IMR-90 (cell line): ENCODE results near the gene SPATS2L. TPM values are rescaled to one million over a fixed set of nuclear protein-coding genes. Genes with fewer than 3 reads are reported as not detected.

Experiments
- ATAC-seq: fragments of 200-7000 bp; cut with Tn5 transposase; 2 replicates; pipeline ENCODE4 v1.9.1; 2020; ENCODE audit warnings: low read depth, mild to moderate bottlenecking, moderate library complexity
- BruUV-seq: library from RNA; stranded (reverse); fragments of 400-500 nt; replicated peaks from 2 replicates; lab custom pipeline; 2021; lab: Mats Ljungman, UMichigan
- CTCF ChIA-PET: fragments of 300-600 bp; formaldehyde crosslinking; extraction: SDS; loops from one replicate; lab custom pipeline; 2021; ENCODE audit warnings: antibody characterized with exemption; lab: Yijun Ruan, JAX
- POLR2A ChIA-PET: fragments of 300-600 bp; sonication (Branson Sonifier 250); formaldehyde crosslinking; loops from one replicate; lab custom pipeline; 2022; ENCODE audit warnings: antibody characterized with exemption; ENCODE audit not compliant: unreplicated experiment; lab: Charles Lee
- DNase-seq: peaks from one replicate; pipeline ENCODE4 v3.0.0; 2013
- H2AFZ ChIP-seq: replicated peaks from 2 replicates; pipeline ENCODE3; 2013; ENCODE audit warnings: low read length, mild to moderate bottlenecking; ENCODE audit not compliant: poor library complexity
- H2AK5ac ChIP-seq: 2 replicates; pipeline ENCODE4 v1.6.1; 2013; ENCODE audit warnings: low read depth, low read length, inconsistent platforms
- H2AK9ac ChIP-seq: replicated peaks from 2 replicates; pipeline ENCODE3; 2013; ENCODE audit warnings: mild to moderate bottlenecking, low read depth, low read length, moderate library complexity; ENCODE audit not compliant: poor library complexity
- H2BK120ac ChIP-seq: 2 replicates; pipeline ENCODE4 v1.6.1; 2013; ENCODE audit warnings: low read depth, low read length, inconsistent platforms
- H2BK15ac ChIP-seq: 3 replicates; pipeline ENCODE4 v1.6.1; 2013; ENCODE audit warnings: low read depth, low read length, inconsistent platforms
- H2BK20ac ChIP-seq: 2 replicates; pipeline ENCODE4 v1.6.1; 2013; ENCODE audit warnings: low read depth, mild to moderate bottlenecking, inconsistent platforms, low read length, moderate library complexity
- H2BK5ac ChIP-seq: 2 replicates; pipeline ENCODE4 v1.6.1; 2013; ENCODE audit warnings: mild to moderate bottlenecking, low read depth, low read length, inconsistent platforms; ENCODE audit not compliant: poor library complexity, severe bottlenecking
- H3K14ac ChIP-seq: replicated peaks from 2 replicates; pipeline ENCODE4 v1.6.1; 2013; ENCODE audit warnings: low read depth, low read length, inconsistent platforms
- H3K18ac ChIP-seq: 2 replicates; pipeline ENCODE4 v1.6.1; 2013; ENCODE audit warnings: low read depth, low read length, control low read depth
- H3K23ac ChIP-seq: 2 replicates; pipeline ENCODE4 v1.6.1; 2013; ENCODE audit warnings: low read depth, low read length, inconsistent platforms
- H3K27ac ChIP-seq: 2 replicates; pipeline ENCODE4 v1.5.1; 2013; ENCODE audit warnings: mild to moderate bottlenecking, control low read depth, low read length; ENCODE audit not compliant: insufficient read depth
- H3K27me3 ChIP-seq: 2 replicates; pipeline ENCODE4 v1.6.1; 2013; ENCODE audit warnings: low read length; ENCODE audit not compliant: control insufficient read depth, insufficient read depth
- H3K36me3 ChIP-seq: 2 replicates; pipeline ENCODE4 v1.6.1; 2013; ENCODE audit warnings: low read length, mixed read lengths; ENCODE audit not compliant: control insufficient read depth, insufficient read depth
- H3K4ac ChIP-seq: 2 replicates; pipeline ENCODE4 v1.6.1; 2013; ENCODE audit warnings: low read depth, low read length, inconsistent platforms
- H3K4me1 ChIP-seq: 2 replicates; pipeline ENCODE4 v1.6.1; 2013; ENCODE audit warnings: low read length, mixed read lengths; ENCODE audit not compliant: control insufficient read depth, insufficient read depth
- H3K4me2 ChIP-seq: 2 replicates; pipeline ENCODE4 v1.6.1; 2013; ENCODE audit warnings: low read depth, mild to moderate bottlenecking, control low read depth, low read length, moderate library complexity
- H3K4me3 ChIP-seq: 2 replicates; pipeline ENCODE4 v1.5.1; 2013; ENCODE audit warnings: low read depth, mild to moderate bottlenecking, control low read depth, low read length, moderate library complexity; ENCODE audit not compliant: insufficient read depth
- H3K56ac ChIP-seq: 2 replicates; pipeline ENCODE4 v1.6.1; 2013; ENCODE audit warnings: low read length, inconsistent platforms; ENCODE audit not compliant: insufficient read depth; ENCODE audit errors: extremely low read depth
- H3K79me1 ChIP-seq, 2 experiments: 2 replicates each; pipeline ENCODE4 v1.6.1; 2013; ENCODE audit warnings: low read length in 2 of 2, inconsistent platforms in 1 of 2, low read depth in 1 of 2
- H3K9ac ChIP-seq: 2 replicates; pipeline ENCODE4 v1.6.1; 2013; ENCODE audit warnings: low read depth, low read length, control low read depth
- H3K9me1 ChIP-seq: 2 replicates; pipeline ENCODE4 v1.6.1; 2013; ENCODE audit warnings: low read length, inconsistent platforms; ENCODE audit not compliant: insufficient read depth
- H3K9me3 ChIP-seq: 2 replicates; pipeline ENCODE4 v1.6.1; 2013; ENCODE audit warnings: low read length; ENCODE audit not compliant: control insufficient read depth, insufficient read depth
- H4K20me1 ChIP-seq: 2 replicates; pipeline ENCODE4 v1.6.1; 2013; ENCODE audit warnings: low read length, inconsistent platforms; ENCODE audit not compliant: insufficient read depth
- H4K5ac ChIP-seq: 2 replicates; pipeline ENCODE4 v1.6.1; 2013; ENCODE audit warnings: mild to moderate bottlenecking, low read depth, low read length, control low read depth
- H4K8ac ChIP-seq, 2 experiments: 2 replicates each; pipeline ENCODE4 v1.6.1; 2013; ENCODE audit warnings: low read depth in 2 of 2, low read length in 2 of 2, control low read depth in 1 of 2, inconsistent platforms in 1 of 2
- H4K91ac ChIP-seq: 2 replicates; pipeline ENCODE4 v1.6.1; 2013; ENCODE audit warnings: low read depth, low read length, inconsistent platforms; ENCODE audit not compliant: insufficient read depth
- BHLHE40 ChIP-seq: fragments of 150-350 bp; IDR thresholded peaks from 2 replicates; pipeline ENCODE4 v1.6.1; 2016; ENCODE audit warnings: mild to moderate bottlenecking, low read depth, low read length
- CEBPB ChIP-seq: IDR thresholded peaks from 2 replicates; pipeline ENCODE4 v1.6.1; 2012; ENCODE audit warnings: low read depth, low read length, improper control_type of control experiment
- CHD1 ChIP-seq: IDR thresholded peaks from 2 replicates; pipeline ENCODE4 v1.6.1; 2012; ENCODE audit warnings: low read depth, low read length, improper control_type of control experiment
- FOS ChIP-seq: fragments of 150-350 bp; IDR thresholded peaks from 2 replicates; pipeline ENCODE4 v1.6.1; 2016; ENCODE audit warnings: low read depth, low read length
- MAZ ChIP-seq: IDR thresholded peaks from 2 replicates; pipeline ENCODE4 v1.6.1; 2012; ENCODE audit warnings: low read depth, mild to moderate bottlenecking, low read length, improper control_type of control experiment, moderate library complexity, borderline replicate concordance
- MXI1 ChIP-seq: IDR thresholded peaks from 2 replicates; pipeline ENCODE4 v1.6.1; 2012; ENCODE audit warnings: low read depth, mild to moderate bottlenecking, low read length, moderate library complexity, borderline replicate concordance
- NFE2L2 ChIP-seq: fragments of 150-350 bp; IDR thresholded peaks from 2 replicates; pipeline ENCODE4 v1.6.1; 2016; ENCODE audit warnings: low read depth, mild to moderate bottlenecking, low read length
- POLR2A ChIP-seq: IDR thresholded peaks from 2 replicates; pipeline ENCODE4 v1.6.1; 2012; ENCODE audit warnings: mild to moderate bottlenecking, low read depth, low read length
- RAD21 ChIP-seq: IDR thresholded peaks from 2 replicates; pipeline ENCODE4 v1.6.1; 2012; ENCODE audit warnings: low read length, improper control_type of control experiment
- RCOR1 ChIP-seq: IDR thresholded peaks from 2 replicates; pipeline ENCODE4 v1.6.1; 2012; ENCODE audit warnings: mild to moderate bottlenecking, low read length, improper control_type of control experiment; ENCODE audit not compliant: insufficient replicate concordance
- RFX5 ChIP-seq: IDR thresholded peaks from 2 replicates; pipeline ENCODE4 v1.8.0; 2012; ENCODE audit warnings: low read depth, mild to moderate bottlenecking, low read length, moderate library complexity
- SMC3 ChIP-seq: fragments of 150-350 bp; IDR thresholded peaks from 2 replicates; pipeline ENCODE4 v1.6.1; 2016; ENCODE audit warnings: low read depth, mild to moderate bottlenecking, antibody characterized with exemption, low read length, moderate library complexity
- USF2 ChIP-seq: fragments of 150-350 bp; IDR thresholded peaks from 2 replicates; pipeline ENCODE4 v1.6.1; 2017; ENCODE audit warnings: mild to moderate bottlenecking, antibody characterized with exemption, low read length, low read depth
- WGBS, 2 experiments: methylation state at CpG; one replicate each; pipeline versions ENCODE4 v1.1.5 to v1.1.7; 2013; ENCODE audit warnings: missing lambda C conversion rate in 2 of 2; ENCODE audit not compliant: insufficient read length in 1 of 2; ENCODE audit errors: extremely low coverage in 2 of 2; 5-methylcytosine and 5-hydroxymethylcytosine counted together
- dilution Hi-C: fragments of 300-500 bp; cut with HindIII; formaldehyde crosslinking; loops from one replicate; pipeline ENCODE4 v1.14.3; 2018; ENCODE audit warnings: low sequenced_read_pairs; ENCODE audit not compliant: unreplicated experiment
- in situ Hi-C: fragments of 300-500 bp; cut with MboI; formaldehyde crosslinking; loops from 3 replicates; pipeline ENCODE4 v1.14.3; 2019; ENCODE audit warnings: low sequenced_read_pairs, inconsistent platforms, mixed read lengths
- intact Hi-C: fragments of 100-400 bp; cut with micrococcal nuclease; formaldehyde crosslinking; loops from 2 replicates; pipeline ENCODE4 v1.10.0; 2022
- polyA plus RNA-seq, 3 experiments: library from polyadenylated mRNA; depleted of rRNA; stranded (reverse); fragments of >200 nt; gene quantifications; 2 replicates each; pipeline ENCODE4 v1.2.3, GENCODE V29; 2012; ENCODE audit warnings: low replicate concordance in 1 of 3
- total RNA-seq: library from RNA; depleted of rRNA; stranded (reverse); fragments of >200 nt; gene quantifications from 2 replicates; pipeline ENCODE4 v1.2.3, GENCODE V29; 2012

Gene SPATS2L
- total and polyA plus RNA-seq, 2 of the 4 experiments (the other 2 are of a cell fraction) = 118 to 155 TPM

GRCh38 chr2:200329384-200329783 is 22.9 kb downstream of the SPATS2L start:
- Histone ChIP-seq H2AK5ac (no peak overlapping the region), H2BK15ac (no peak overlapping the region), H3K9me1 (peaks cover 12% of the 10 kb centered on the region), H4K91ac (no peak overlapping the region), H3K27me3 (no peaks in the 10 kb centered on the region), H3K4me1 (peaks cover 4% of the 10 kb centered on the region; the same call in 1 of the 2 replicates), H2AK9ac (no peak overlapping the region), H2BK20ac (no peak overlapping the region), H2BK120ac (no peak overlapping the region), H4K8ac (no peak overlapping the region), H4K5ac (no peak overlapping the region), H3K56ac (no peak overlapping the region), H2AFZ (no peak overlapping the region), H3K18ac (no peak overlapping the region), H3K36me3 (peaks cover 23% of the 10 kb centered on the region), H4K20me1 (peaks cover 40% of the 10 kb centered on the region), H2BK5ac (no peak overlapping the region), H3K9ac (no peak overlapping the region), H3K9me3 (no peaks in the 10 kb centered on the region), H3K27ac (no peak overlapping the region), H3K14ac (no peak overlapping the region), H3K4me2 (no peak overlapping the region), H3K4me3 (no peak overlapping the region), H3K23ac (0 out of 2 replicates have a peak overlapping the region, but pooled peaks have one; percentile 46), H3K79me1 (peaks cover 36 to 51% of the 10 kb centered on the region in 2 experiments), H3K4ac (no peak overlapping the region)
- in situ Hi-C loops (no loop called here), dilution Hi-C loops (no loop called here), intact Hi-C loops (no loop called here)
- WGBS, 2 experiments = no CpG with 5 or more reads among the region's 2 CpGs
- no peak for ATAC-seq
- no peak for DNase-seq
- no peak for TF ChIP-seq MXI1
- TF ChIP-seq POLR2A = no peak
- TF ChIP-seq CEBPB = no peak
- no peak for TF ChIP-seq SMC3
- TF ChIP-seq USF2 = no peak
- TF ChIP-seq RFX5 = no peak
- TF ChIP-seq CHD1 = no peak
- no peak for TF ChIP-seq RAD21
- TF ChIP-seq FOS = no peak
- TF ChIP-seq BHLHE40 = no peak
- no peak for TF ChIP-seq MAZ
- TF ChIP-seq RCOR1 = no peak
- TF ChIP-seq NFE2L2 = no peak
- CTCF ChIA-PET = no interaction called here
- POLR2A ChIA-PET = no interaction called here
- no TSS peak for BruUV-seq
